SK-N-MC (cell line): ENCODE results near the gene IL1RN.

Experiments
- EZH2 ChIP-seq: fragments of 200-600 bp; sonication (generic); IDR thresholded peaks from one replicate; pipeline ENCODE4 v1.6.1; 2017; ENCODE audit warnings: antibody characterized with exemption
- FOXP2 ChIP-seq: optimal IDR thresholded peaks from 2 replicates; pipeline ENCODE3; 2011; ENCODE audit warnings: mild to moderate bottlenecking, moderate library complexity; ENCODE audit not compliant: insufficient read depth; ENCODE audit errors: extremely low read length, control extremely low read depth
- POLR2AphosphoS5 ChIP-seq: IDR thresholded peaks from 2 replicates; pipeline ENCODE4 v1.6.1; 2012; ENCODE audit warnings: mild to moderate bottlenecking, low read depth, low read length, borderline replicate concordance

- TF ChIP-seq POLR2AphosphoS5 (no peak), EZH2 (no peak), FOXP2 (no peak)
Observed at GRCh38 chr2:113160248-113160647, 32.9 kb downstream of the IL1RN start.
